GM12864 (cell line): Measurements from ENCODE around the gene CDKN2A.

Experiments used
- DNase-seq: peaks from one replicate; pipeline ENCODE4 v3.0.0-alpha.2; 2011; ENCODE audit warnings: low read depth
- H3K4me3 ChIP-seq: 2 replicates; pipeline ENCODE4 v1.5.1; 2011; ENCODE audit warnings: mild to moderate bottlenecking, low read depth, low read length, control low read depth
- CTCF ChIP-seq: IDR thresholded peaks from 2 replicates; pipeline ENCODE4 v1.5.1; 2011; ENCODE audit warnings: low read depth, mild to moderate bottlenecking, moderate library complexity, low read length, control low read depth, inconsistent platforms; ENCODE audit errors: missing control alignments

CDKN2A gene

GRCh38 chr9:21972361-21972760, 21.8 kb downstream of the CDKN2A start:
- DNase-seq: no peak
- TF ChIP-seq CTCF: no peak
- H3K4me3 ChIP-seq: no peak overlapping the region

GRCh38 chr9:21970800-21971640, 23.2 kb downstream of the CDKN2A start:
- H3K4me3 ChIP-seq: no peak overlapping the region
- DNase-seq: no peak
- TF ChIP-seq CTCF: no peak

- DNase-seq: no peak
- TF ChIP-seq CTCF: no peak
- H3K4me3 ChIP-seq: no peak overlapping the region
Measured at GRCh38 chr9:21969951-21970799, 24.0 kb downstream of the CDKN2A start.

- TF ChIP-seq CTCF: no peak
- no peak overlapping the region for H3K4me3 ChIP-seq
- DNase-seq: no peak
Measured at GRCh38 chr9:21969011-21969940, 24.9 kb downstream of the CDKN2A start.

GRCh38 chr9:21968331-21969010, 25.7 kb downstream of the CDKN2A start:
- TF ChIP-seq CTCF: no peak
- no peak for DNase-seq
- no peak overlapping the region for H3K4me3 ChIP-seq

GRCh38 chr9:21967702-21968101, 26.5 kb downstream of the CDKN2A start:
- no peak overlapping the region for H3K4me3 ChIP-seq
- TF ChIP-seq CTCF: no peak
- DNase-seq: no peak
